DMS114 treated with DMSO at 0.1 percent for 48 hours (cell line): ENCODE results near the gene BCL11A.

Experiments used
- DNase-seq: peaks from one replicate; lab custom pipeline; 2025; ENCODE audit not compliant: unreplicated experiment; lab: John Stamatoyannopoulos, UW

The BCL11A gene

DNA sequence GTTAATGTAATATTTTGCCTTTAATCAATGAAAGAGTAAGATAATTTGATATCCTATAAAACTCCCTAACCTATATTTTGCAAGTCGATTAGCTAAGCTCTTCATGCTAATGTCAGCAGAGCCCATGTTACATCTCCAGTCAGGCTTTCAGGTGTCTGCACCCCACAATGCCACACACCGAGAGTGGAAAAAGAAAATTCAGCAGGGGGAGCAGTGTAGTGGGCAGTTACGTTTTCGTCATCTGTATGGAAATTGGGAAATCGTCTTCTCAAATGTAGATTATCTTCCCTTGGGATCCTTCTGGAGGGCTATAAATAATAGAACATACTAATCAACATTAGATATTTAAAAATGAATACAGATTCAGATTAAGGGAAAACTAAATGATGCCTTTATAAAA, 66.3 kb downstream of the BCL11A start:
- DNase-seq: no peak

DNA sequence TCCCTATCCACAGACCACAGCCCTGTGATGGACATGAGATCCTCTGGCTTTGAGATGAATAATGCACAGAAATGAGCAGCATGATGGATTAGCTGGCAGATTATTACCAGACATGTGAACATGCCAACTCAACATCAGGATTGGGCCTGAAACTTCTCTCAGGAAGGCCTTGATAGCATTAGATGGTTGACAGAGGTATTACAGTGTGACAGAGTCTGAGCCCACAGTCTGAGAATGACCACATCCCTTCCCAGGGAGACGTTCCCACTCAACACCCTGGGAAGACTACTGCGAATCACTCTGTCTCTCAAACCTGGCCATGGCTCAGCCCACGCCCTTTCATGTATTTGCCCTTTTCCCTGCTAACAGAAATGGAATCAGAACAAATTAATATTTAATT, 66.9 kb downstream of the BCL11A start:
- no peak for DNase-seq

DNA sequence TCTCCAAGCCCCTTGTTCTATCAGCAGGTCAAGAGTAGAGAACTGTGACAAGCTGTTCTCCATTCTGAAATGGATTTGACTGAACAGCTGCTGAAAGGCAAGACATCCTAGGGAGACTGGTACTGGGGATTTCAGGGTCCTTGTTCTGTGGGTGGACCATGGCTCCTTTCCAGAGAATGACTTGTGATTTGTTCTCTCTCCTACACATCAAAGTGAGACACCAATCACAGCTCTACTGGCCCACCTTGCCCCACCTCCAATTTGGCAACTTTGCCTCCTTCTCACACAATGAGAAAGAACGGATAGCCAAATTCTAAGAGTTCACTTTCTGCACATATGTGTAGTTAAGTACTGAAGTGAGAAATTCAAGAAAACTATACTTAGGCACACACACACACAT, 67.4 kb downstream of the BCL11A start:
- no peak for DNase-seq

DNA sequence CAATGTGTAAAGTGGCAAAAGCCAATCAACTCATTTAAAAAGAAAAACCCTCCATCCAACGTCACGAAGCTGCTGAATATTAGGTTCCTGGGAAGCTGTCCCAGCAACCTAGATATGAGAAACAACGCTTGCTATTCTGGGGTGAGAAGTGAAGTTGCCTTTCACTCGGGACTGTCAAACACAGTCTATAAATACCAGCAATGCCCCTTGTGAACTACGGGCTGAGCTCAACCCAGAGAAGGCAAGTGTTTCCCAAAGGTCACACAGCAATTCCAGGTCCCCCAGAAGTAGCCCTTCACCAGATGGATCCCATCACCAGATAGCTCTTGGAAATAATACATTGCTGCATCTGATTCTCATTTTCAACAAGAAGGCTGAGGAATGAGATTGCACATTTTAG, 67.9 kb downstream of the BCL11A start:
- no peak for DNase-seq

DNA sequence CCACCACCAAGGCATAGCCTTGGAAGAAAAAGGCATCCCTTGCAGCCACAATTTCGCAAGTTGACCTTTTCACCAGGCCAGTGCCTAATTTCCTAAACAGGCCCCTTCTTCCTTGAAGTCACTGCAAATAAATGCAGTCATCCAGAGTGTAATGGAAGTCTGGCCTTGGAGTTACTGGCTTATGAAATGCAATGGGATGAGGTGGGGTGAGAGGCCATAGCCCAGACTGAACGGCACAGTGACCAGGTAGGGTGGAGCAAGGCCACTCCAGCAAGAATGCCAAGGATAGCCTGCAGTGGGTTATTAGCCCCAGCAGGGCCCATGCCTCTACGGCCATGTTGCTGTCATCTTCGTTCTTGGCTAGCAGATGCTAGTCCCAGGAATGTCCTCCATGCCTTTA, 68.4 kb downstream of the BCL11A start:
- DNase-seq: no peak

DNA sequence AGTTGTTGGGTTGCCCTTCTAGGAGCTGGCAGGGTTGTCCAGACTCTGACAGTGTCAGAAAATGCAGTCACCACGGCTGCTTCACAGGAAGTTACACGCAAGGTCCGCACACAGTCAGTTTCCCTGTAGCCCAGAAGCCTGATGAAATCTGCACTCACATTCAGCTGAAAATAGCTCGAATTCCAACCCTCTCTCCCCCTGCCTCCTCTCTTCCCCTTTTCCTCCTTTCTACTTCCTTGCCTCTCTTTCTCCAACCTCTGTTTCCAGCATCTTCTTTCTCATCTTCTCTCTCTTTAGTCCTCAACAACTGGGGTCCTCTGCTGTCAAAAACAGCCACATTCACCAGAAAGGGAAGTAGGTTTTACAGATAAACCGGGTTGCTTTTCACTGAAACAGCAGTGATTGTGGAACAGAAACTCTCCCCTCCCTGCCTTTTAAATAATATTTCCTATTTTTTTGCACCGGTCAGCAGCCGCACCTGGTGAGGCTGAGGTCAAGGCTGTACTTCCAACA, 69.3 kb downstream of the BCL11A start:
- DNase-seq: no peak

DNA sequence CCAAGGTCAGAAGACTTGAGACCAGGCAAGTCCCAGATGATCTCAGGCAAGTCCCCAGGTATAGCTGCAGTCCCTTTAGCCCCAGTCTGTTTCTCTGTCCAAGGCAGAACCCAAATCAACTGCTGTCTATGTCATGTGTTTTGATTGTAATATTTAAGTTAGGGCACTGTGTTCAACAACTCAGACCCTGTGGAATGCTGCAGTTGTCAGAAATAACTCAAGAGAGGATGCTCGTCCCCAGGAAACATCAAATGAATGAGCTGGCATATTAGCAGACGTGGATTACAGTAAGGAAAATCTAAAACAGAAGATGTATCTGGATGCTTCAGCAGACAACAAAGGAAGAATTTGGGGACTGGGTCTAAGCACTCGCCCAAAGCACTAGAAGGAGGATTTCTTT, 70.1 kb downstream of the BCL11A start:
- DNase-seq: no peak

DNA sequence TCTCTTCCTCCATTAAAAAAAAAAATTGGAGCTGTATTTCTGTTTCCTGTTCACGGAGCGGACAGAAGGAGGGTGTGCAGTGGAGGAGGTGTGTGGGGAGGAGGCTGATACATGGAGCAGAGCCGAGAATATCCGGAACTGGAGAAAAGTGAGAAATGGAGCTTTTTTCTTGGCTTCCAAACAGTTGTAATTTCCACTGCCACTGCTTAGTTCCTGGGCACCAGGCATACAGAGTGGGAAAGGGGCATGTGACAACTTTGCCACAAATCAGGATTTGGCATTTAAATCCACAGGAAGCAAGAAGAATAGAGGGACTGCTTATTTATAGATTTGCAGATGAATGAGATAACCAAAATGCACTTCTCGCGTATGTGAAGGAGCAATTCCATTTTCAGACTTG, 71.2 kb downstream of the BCL11A start:
- no peak for DNase-seq

DNA sequence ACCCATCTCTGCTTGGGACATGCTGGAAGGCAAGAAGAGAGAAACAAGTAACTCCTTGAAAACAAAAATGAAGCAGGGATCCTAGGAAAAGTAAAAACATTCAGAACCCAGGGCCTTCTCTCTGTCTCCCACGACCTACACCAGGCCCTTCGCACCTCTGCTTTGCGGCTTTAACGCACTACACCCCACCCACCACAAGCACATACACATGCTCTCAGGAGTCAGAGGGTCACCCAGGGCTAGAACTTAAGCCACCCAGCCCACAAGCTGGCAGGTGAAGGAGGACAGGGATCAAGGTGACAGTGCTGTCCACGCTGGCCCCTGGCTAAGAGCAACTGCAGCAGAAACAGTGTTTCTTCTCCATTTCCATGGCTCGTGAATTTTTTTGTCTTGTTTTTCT, 72.2 kb downstream of the BCL11A start:
- no peak for DNase-seq

DNA sequence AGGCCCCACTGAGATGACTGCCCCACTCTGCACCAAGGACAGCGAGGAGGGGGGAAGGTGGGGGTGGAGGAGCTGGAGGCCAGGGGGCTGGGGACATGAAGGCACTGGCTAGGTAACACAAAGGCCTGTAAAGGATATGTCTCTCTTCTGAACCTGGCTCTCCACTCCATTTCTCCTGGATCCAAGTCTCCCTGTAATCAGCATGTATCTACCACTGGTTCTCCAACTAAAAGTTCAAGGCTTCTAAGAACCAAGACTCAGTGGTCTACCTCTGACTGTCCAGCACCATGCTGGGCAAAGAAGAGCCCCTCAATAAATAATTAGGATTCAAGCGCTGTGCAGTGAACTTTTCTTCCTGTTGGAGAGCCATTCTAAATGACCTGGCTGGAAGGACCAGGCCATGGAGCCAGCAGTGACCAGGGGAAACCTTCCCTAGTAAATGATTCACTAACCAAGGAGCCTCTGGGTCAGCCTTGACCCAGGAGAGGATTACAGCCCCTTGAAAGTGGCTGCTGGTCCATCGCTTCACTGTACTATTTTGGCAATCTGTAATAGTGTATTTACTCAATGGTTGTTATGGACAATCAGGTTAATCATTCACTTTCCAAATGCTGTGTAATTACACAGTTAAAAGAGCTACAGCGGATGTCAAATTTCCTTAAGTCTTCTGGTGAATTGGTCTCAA, 73.2 kb downstream of the BCL11A start:
- DNase-seq: no peak

DNA sequence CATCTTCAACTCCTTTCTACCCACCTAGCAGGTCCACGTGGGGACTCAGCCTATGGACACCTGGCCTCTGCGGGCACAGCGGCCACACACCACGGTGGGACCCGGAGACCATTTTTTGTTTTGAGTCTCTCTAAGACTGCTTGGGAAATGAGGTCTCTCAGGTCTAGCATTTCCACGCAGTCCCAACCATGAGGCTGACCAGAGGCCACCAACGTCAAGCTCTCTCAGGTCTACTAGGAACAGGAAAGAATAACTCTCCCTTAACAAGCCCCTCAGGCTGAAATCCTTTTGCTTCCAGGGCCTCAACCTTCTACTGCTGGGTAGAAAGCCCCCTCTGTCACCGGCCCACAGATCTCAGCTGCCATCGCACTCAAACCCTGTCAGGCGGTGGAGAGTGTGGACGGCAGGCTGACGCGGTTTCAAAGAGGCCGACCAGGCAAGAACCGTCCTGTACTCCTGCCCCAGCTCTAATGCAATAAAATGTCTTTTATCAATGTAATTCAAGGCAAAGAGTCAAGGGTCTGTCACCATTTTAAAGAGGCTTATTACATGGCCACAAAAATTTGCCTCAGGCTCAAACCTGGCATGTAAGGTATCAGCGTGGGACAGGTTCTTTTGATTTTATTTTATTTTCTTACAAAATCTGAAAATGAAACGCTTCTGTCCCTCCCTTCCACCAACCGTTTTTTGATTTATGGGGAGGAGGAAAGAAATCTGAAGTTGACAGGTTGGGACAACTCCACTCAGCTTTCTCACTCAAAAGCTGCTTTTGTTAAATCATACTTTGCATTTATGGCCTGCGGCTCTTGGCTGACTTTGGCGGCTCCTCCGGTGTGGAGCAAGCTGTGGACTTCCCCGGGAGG, 74.0 kb downstream of the BCL11A start:
- no peak for DNase-seq

DNA sequence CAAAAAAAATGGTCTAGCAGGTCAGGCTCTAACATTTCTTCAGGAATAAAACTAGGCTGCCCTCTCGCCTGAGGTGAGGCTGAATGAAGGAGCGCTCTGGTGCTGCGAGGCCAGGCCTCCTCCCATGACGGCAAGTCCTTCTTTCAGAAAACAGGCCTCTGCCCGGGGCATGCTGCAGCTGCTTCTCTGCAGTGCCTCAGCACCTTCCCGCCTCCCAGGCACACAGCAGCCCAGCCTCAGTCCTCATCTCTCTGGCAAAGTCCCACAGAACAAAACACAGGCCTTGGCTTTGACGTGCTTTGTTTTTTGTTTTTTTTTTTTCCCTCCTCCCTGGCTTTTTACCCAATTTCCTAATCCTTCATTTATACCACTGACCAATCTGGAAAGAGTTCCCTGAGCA, 74.8 kb downstream of the BCL11A start:
- DNase-seq: no peak

DNA sequence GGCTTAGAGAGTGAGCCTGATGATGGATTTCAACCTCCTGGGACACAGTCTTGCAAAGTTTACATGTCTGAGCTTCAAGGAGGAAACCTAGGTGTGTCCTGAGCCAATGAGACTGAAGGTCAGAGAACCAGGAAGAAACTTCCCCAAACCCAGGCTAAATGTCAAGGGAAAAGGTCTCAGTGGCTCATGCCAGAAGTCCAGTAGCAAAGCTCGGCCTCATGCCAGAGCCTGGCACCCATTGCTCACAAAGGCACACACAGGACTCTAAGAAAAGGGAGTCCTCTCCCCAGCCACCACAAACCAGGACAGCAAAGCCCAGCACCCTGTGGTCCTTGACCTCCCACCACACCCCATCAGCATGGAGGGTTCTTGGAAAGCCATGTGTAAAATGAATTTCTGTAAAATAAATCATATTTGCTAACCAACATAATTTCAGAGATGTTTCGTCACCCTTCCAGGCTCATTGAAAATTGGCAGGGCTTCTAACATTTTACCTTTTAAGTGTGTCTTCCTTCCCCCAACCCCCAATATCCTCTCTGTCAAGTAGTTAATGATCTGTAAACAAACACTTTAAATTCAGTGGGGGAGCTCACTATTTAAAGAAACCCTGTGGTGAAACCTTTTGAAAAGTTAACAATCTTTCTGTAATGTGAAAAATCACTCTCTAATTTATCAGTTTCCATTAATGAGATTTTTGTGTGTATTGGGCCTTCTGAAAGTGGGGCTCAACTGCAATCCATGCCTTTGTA, 77.1 kb downstream of the BCL11A start:
- DNase-seq: no peak

DNA sequence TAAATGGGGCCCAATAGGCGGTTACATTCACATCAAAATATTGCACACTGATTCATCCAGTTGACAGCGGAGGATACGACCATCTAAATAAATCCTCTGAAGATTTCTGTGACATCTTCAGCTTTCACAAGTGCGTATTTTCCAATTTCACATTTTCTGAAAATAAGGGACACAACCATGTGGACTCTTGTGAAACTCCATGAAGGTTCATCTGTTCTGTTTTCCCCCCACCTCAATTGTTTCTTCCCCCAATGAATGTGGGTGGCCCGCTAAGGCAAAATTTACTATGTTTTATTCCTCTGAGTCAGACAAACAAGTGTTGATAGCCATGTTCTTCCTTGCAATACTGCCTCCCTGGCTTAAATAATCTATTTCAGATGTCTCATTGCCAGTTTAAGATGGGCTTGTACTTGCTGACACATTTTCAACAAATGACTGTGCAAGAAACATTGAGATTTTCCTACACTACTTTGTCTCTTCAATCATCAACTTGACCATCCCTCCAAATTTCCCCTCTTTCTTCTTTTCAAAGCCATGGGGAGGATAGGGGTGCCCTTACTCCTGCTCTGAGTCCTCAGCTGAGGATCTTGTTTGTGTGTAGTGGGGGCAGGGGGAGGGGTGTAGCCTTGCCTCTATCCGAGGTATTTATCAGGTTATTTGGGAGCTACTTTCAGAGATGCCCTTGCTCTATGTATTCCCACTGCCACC, 78.2 kb downstream of the BCL11A start:
- DNase-seq: no peak

DNA sequence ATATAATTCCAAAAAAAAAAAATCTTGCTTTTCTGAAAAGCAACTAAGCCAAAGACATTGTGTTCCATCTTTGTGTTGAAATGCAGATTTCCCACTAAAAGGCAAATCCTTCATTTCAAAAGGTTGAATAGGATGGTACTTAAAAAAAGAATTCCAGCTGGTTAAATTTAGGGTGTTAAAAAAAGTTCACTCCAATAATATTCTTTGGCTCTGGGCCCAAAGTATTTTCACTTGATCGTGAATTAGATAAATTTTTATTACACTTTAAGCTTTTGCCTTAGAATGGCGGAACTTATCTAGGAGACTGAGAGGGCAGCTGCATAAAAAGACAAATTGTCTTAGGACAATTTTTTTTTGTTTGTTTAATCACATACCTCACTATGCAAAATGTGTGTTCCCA, 79.2 kb downstream of the BCL11A start:
- DNase-seq: no peak

DNA sequence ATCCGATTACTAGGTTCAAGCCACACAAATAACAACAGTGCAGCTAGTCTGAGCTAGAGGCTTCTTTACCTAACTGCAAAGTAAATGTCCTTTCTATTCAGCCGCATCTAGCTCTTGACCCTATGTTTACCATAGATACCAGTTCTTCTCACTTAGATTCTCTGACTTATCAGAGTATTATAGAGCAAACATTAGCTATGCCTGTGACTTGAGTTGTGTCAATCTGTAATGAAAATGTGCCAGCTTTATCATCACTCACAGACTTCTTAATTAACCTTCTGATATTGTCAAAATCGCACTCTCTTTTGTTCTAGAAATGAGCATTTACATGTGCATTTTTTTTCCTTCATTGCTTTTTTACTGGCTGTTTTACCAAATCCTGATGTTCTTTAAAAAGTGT, 79.9 kb downstream of the BCL11A start:
- no peak for DNase-seq

DNA sequence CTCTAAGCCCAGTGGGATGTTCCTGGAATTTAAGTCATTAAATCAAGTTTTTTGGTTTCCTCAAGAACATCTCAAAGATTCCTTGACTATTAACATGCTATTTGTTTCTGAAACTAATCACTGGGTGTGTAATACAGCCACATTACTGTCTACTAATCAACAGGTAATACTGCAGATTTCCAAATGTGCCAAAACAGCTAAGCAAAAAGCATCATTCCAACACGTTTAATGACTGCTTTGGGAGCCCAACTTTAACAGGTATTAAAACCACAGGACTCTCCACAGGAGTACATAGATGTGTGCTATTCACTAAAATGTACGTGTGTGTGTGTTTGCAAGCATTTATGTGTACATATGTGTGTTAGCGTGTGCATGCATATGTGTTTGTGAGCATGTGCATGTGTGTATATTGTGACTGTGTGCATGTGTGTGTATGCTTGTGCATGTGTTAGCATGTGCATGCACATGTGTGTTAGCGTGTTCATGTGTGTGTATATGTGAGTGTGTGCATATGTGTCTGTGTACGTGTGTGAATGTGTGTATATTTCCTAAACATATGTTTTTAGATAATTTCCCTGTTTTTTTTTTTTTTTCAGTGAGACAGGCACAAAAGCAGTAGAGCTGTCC, 80.7 kb downstream of the BCL11A start:
- DNase-seq: no peak

DNA sequence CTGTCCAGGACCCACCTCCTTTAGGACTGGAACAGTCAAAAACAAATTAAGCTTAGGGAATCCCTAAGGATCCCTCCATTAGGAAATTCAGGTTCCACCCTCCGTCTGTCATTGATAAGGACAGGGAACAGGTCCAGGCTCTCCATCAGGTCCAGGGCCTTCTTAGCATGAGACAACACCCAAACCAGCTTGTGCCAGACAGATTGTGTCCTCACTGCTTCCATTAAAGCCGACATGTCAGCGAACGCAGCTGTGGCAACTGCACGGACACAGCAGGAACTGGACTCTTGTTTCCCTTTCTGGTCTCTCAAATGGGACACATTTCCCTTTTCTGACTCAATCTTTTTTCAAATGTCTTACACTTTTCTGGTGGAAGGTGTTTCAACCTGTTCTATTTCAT, 81.4 kb downstream of the BCL11A start:
- no peak for DNase-seq

DNA sequence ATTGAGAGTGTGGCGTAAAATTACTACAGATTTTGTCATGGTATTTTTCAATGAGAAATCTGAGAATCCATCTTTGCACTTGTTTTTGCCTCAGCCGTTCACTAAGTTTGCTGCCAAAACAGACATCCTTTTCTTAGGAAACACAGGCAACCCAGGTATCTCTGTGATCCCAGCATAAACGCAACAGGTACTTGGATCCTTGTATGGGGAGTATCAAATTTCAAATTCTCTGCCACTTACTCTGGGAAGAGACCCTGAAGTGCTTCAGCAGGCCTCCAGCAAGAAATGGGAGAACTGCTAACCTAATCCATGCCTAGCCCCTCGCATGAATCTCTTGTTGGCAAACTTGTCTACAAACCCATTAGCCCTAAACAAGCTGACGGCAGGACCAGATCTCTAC, 83.1 kb downstream of the BCL11A start:
- no peak for DNase-seq

DNA sequence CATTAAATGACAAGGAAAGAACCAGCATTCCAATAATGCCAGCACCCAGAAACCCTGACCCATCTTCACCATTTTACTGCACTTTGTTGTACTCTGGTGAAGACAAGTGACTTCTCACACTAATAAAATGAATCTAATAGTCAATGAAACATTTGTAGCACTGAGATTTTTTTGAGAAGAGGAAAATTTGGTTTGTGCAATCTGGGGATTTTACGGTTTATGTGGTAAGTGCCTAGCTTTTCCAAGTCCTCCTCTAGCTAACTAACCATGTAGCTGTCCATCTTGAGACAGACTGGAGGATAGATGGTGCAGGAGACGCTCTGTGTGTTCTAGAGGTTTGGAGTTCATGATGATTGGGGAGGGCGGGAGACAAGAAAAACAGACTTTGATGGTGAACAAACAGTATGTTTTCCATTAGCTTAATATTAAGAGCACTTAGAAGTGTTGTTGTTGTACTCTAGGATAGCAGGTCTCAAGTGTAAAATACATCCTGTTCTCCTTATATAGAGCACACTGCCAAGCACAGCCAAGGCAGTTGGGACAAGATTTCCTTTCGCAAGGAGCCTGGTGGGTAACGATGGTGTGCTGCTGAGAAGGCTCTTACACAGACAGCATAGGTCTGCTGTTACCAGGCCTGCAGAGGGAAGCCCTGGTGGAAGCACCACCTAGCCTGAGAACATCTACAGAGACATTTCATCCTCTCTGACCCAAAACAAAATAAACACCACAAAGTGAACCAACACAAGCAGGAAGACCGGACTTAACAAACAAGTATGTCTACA, 83.7 kb downstream of the BCL11A start:
- no peak for DNase-seq
